ENCODE data around the gene NPPC.
A peak's percentile ranks its signal among the peaks of the same experiment; 100 is the strongest.

The NPPC gene

GRCh38 chr2:231928481-231928880 is 2.3 kb upstream of the NPPC start:
- TF ChIP-seq ZC3H10 (CRISPR knock-in tag; IDR thresholded peaks at IDR 0.05), result no peak
- no peak for TF ChIP-seq BACH2 (CRISPR knock-in tag; IDR thresholded peaks at IDR 0.05; ENCODE audit: borderline replicate concordance)
- no peak for TF ChIP-seq CREB5 (CRISPR knock-in tag; IDR thresholded peaks at IDR 0.05; ENCODE audit: low read depth)
- ATAC-seq, result no peak

- TF ChIP-seq BACH2 (CRISPR knock-in tag; IDR thresholded peaks at IDR 0.05; ENCODE audit: borderline replicate concordance) (no peak), ESRRG (CRISPR knock-in tag; IDR thresholded peaks at IDR 0.05) (no peak), RARB (CRISPR knock-in tag; IDR thresholded peaks at IDR 0.05) (no peak), ARNTL (CRISPR knock-in tag; IDR thresholded peaks at IDR 0.05; ENCODE audit: borderline replicate concordance, low read depth) (no peak), SNAI2 (CRISPR knock-in tag; IDR thresholded peaks at IDR 0.05) (no peak), GLIS3 (CRISPR knock-in tag; IDR thresholded peaks at IDR 0.05) (no peak), TSHZ2 (CRISPR knock-in tag; IDR thresholded peaks at IDR 0.05) (no peak), ZNF70 (CRISPR knock-in tag; IDR thresholded peaks at IDR 0.05) (no peak), CSDC2 (CRISPR knock-in tag; IDR thresholded peaks at IDR 0.05) (no peak), ISL1 (CRISPR knock-in tag; IDR thresholded peaks at IDR 0.05) (no peak), TCF4 (CRISPR knock-in tag; IDR thresholded peaks at IDR 0.05; ENCODE audit: borderline replicate concordance) (no peak), CSRNP3 (CRISPR knock-in tag; IDR thresholded peaks at IDR 0.05) (no peak), PATZ1 (CRISPR knock-in tag; IDR thresholded peaks at IDR 0.05; ENCODE audit: borderline replicate concordance) (no peak), ZFP3 (CRISPR knock-in tag; IDR thresholded peaks at IDR 0.05) (no peak), ZNF8 (CRISPR knock-in tag; IDR thresholded peaks at IDR 0.05) (no peak), ZFP30 (CRISPR knock-in tag; IDR thresholded peaks at IDR 0.05) (no peak), ZC3H10 (CRISPR knock-in tag; IDR thresholded peaks at IDR 0.05) (no peak)
- ATAC-seq, result no peak
Observed at GRCh38 chr2:231927566-231927890, 1.3 kb upstream of the NPPC start.

GRCh38 chr2:231926761-231927565 is 767 bp upstream of the NPPC start:
- 0 out of 3 replicates have a peak, but pooled peaks have one; percentile 1 for ATAC-seq
- TF ChIP-seq CSDC2 (CRISPR knock-in tag; IDR thresholded peaks at IDR 0.05), result no peak
- no peak for TF ChIP-seq TCF4 (CRISPR knock-in tag; IDR thresholded peaks at IDR 0.05; ENCODE audit: borderline replicate concordance)
- no peak for TF ChIP-seq ZFP30 (CRISPR knock-in tag; IDR thresholded peaks at IDR 0.05)
- TF ChIP-seq ZNF8 (CRISPR knock-in tag; IDR thresholded peaks at IDR 0.05), result no peak
- TF ChIP-seq CSRNP3 (CRISPR knock-in tag; IDR thresholded peaks at IDR 0.05), result no peak
- TF ChIP-seq ZNF565 (CRISPR knock-in tag; conservative IDR thresholded peaks at IDR 0.05; ENCODE audit: low read depth), result no peak
- no peak for TF ChIP-seq TOX (CRISPR knock-in tag; IDR thresholded peaks at IDR 0.05; ENCODE audit: borderline replicate concordance)
- no peak for TF ChIP-seq ZNF70 (CRISPR knock-in tag; IDR thresholded peaks at IDR 0.05)
- no peak for TF ChIP-seq BACH2 (CRISPR knock-in tag; IDR thresholded peaks at IDR 0.05; ENCODE audit: borderline replicate concordance)
- TF ChIP-seq PATZ1 (CRISPR knock-in tag; IDR thresholded peaks at IDR 0.05; ENCODE audit: borderline replicate concordance), result no peak
- no peak for TF ChIP-seq GLIS3 (CRISPR knock-in tag; IDR thresholded peaks at IDR 0.05)
- no peak for TF ChIP-seq ZC3H10 (CRISPR knock-in tag; IDR thresholded peaks at IDR 0.05)

Measured in SK-N-SH treated with all-trans-retinoic acid at 6 μM for 48 hours (cell line).